GM12873 (cell line): Measurements from ENCODE around the gene PEPD.

Source experiments
- TF ChIP-seq, protein P1 (sequence below): IDR thresholded peaks from 2 replicates; pipeline ENCODE4 v1.5.1; 2012; ENCODE audit warnings: low read depth, mild to moderate bottlenecking, moderate library complexity, low read length, control low read depth; ENCODE audit not compliant: insufficient read depth; ENCODE audit errors: missing control alignments

Gene PEPD

DNA sequence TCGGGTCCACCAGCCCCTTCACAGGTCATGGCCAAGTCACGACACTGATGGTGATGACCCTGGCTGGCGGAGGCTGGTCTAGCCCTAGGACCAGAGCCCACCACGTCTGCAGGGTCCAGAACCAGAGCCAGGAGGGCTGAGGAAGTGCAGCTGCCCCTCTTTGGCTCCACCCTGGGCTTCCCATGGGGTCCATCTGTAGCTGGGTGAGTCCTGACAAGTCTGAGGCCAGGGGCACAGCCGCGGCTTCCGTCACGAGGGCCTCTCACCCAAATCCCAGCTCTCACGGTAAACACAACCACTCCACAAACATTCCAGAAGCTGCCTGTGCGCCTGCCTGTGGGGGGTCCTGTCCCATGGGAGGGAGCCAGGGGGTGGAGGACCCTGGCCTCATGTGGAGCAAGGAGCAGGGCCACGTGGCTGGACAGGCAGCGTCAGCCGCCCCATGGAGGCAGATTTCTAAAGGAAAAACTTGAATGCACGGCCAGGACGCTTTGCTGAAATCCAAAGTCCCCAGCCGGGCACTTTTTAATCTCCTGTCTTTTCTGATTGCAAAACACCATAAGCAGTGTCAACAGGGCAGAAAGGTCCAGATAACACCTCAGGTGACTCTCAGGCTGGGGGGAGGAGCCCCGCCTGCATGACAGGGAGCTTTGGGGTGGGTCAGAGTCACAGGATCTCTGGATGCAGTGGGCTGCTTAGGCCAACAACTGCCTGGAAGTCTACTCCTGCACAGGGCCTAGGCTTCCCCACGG is 118.2 kb downstream of the PEPD start:
- TF ChIP-seq, protein P1, sequence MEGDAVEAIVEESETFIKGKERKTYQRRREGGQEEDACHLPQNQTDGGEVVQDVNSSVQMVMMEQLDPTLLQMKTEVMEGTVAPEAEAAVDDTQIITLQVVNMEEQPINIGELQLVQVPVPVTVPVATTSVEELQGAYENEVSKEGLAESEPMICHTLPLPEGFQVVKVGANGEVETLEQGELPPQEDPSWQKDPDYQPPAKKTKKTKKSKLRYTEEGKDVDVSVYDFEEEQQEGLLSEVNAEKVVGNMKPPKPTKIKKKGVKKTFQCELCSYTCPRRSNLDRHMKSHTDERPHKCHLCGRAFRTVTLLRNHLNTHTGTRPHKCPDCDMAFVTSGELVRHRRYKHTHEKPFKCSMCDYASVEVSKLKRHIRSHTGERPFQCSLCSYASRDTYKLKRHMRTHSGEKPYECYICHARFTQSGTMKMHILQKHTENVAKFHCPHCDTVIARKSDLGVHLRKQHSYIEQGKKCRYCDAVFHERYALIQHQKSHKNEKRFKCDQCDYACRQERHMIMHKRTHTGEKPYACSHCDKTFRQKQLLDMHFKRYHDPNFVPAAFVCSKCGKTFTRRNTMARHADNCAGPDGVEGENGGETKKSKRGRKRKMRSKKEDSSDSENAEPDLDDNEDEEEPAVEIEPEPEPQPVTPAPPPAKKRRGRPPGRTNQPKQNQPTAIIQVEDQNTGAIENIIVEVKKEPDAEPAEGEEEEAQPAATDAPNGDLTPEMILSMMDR, result no peak

DNA sequence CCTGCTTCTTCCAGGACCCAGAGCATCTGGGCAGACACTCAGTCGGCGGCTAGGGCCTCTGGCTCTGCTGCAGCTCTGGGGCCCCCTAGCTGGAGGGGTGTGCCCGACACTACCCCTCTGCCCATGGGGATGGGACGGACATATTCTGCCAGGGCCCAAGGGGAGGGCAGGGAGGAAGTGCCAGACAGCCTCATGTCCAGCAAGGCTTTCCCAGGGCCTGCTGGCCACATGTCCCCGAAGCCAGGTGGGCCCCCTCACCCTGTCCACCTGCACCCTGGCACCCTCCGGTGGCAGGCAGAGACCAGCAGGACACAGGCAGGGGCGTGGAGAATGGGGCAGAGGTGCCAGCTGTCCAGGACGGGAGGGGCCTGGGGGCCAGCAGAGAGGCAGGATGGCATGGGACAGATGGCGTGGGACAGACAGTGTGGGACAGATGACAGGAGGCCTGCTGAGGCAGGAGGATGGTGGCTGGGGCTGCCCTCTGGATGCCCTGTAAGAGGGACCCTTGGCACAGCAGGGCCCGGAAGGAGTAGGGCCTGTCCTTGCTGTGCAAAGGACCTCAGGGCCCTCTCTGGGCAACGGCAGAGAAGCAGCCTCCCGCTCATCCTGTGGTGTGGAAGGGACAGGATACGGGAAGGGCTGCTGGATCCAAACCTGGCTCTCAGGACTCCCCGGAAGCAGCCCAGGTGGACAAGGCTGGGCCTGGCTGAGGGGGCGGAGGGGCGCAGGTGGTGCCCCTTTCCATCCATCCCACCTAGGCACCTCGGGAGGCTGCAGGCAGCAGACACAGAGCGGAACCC is 119.0 kb downstream of the PEPD start:
- TF ChIP-seq, protein P1, result no peak

GRCh38 chr19:33401683-33402420 is 119.7 kb downstream of the PEPD start:
- TF ChIP-seq, protein P1, result no peak

DNA sequence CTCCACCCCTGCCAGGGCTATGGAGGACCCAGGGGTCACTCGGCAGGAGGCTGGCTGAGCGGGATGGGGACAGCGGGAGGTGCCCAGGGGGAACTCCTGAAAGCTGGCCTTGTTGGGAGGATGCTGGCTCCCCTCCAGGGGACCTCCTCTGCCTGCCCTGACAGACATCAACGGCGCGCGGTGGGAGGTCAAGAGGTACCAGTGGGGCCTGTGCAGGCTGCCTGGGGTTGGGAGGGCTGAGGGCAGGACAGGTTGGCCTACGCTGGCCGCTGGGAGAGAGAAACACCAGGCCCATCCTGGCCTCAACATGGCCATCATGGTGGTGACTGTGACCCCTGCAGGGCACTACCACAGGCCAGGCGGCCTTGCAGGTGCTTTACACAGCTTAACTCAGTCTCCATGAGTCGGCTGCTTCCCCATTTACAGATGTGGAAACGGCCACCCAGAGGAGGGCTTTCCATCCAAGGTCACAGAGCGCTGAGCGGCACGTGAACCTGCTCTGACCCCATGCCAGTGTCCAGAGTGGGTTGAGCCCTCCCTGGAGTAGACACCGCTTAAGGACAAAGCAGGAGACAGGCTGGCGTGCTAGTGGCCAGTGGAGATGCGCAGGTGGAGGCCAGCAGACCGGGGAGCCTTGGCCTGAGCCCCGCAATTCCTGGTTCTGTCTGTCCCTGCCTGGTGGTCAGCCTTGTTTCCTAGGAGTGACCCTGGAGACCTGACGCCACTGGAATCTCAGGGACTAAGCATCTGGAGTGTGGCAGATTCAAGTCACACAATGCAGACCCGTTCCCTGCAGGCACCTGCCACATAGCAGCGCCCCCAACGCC is 120.5 kb downstream of the PEPD start:
- TF ChIP-seq, protein P1, result no peak

DNA sequence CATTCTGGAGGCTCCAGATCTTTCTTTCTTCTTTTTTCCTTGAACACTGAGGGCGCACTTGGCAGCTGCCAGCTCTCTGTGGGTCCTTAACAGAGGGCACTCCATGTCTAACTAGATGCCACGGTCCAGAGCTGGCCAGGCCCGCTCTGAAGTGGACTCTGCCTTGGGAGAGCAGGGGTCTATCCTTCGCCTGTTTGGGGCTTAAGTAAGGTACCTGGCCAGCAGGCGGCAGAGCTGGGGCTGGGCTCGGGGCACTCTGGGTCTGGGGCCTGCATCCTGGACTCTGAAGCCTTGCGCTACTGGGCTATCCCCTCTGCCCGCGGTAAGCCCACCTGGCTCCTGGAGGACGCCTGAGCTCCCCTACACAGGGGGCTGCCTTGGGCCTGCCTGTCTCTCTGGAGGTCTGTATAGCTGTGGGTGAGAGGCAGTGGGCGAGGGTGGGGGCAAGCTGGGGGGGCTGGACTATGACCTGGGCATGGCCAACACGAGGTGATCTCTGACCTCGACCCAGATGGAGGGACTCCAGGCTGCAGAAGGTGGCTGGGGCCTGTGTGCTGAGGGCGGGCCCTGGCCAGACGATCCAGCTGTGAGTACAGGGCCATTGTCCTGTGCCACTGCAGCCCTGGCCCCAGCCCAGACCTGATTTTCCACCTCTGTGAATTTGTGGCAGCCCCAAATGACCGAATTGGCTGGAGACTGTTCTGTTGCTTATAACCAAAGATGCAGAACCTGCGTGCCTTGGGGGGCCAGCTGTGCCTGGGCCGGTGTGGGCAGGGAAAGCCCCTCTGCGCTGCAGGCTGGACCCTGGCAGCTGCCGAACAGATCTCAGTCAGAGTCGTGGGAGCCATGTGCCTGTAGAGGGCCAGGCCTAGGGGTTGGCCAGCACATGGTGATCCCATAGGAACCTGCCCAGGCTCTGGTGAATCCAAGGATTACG is 121.6 kb downstream of the PEPD start:
- TF ChIP-seq, protein P1, result no peak

DNA sequence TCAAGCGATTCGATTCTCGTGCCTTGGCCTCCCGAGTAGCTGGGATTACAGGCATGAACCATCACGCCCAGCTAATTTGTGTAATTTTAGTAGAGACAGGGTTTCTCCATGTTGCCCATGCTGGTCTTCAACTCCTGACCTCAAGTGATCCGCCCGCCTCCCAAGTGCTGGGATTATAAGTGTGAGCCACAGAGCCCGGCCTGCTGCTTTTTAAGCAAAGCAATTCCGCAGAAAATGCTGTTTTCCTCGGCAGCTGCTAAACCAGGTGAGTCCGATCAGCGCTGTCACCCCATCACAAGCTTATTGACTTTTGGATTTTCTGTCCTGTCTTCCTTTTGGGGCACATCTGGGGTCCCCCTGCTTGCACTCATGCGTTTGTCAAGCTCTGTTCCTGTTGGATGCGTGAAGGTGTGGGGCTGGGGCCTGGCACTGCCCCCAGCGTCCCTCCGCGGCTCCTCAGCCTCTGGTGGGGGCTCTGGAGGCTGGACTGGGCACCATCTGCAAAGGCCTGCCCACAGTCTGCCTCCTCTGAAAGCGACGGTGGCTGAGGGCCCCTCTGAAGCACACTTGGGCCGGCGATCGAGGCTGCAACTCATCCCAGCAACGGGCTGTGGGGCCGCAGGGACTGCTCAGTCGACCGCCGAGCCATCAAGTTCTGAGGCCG is 122.4 kb downstream of the PEPD start:
- TF ChIP-seq, protein P1, result no peak
